ENCODE measurements around the gene ZNF335. TPM values are rescaled to one million over a fixed set of nuclear protein-coding genes. Genes with fewer than 3 reads are reported as not detected.
"Not testable (repeated sequence)": the region's sequence is repeated elsewhere in the genome, so short reads cannot be mapped to it uniquely, and the experiment has no call there.

The ZNF335 gene
- total and polyA plus RNA-seq, 2 donors (not counting 3 experiments of a cell fraction or from before 2014, with no cell fraction given): 17.3 to 22.8 TPM

DNA sequence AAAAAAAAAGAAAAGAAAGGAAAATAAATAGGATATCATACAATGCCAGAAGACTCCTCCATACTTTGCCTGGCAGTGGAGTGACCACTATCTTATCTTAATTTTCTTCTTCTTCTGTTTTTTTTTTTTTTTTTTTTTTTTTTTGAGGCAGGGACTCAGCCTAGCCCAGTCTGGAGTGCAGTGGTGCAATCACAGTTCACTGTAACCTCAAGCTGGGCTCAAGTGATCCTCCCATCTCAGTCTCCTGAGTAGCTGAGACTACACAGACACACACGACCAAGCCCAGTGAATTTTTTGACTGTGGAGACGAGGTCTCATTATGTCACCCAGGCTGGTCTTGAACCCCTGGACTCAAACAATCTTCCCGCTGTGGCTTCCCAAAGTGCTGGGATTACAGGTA is 19.6 kb upstream of the ZNF335 start:
- dilution Hi-C loops (cut with MboI; ENCODE audit: extremely low pct_ligation_motif_present, low sequenced_read_pairs): no loop called here

DNA sequence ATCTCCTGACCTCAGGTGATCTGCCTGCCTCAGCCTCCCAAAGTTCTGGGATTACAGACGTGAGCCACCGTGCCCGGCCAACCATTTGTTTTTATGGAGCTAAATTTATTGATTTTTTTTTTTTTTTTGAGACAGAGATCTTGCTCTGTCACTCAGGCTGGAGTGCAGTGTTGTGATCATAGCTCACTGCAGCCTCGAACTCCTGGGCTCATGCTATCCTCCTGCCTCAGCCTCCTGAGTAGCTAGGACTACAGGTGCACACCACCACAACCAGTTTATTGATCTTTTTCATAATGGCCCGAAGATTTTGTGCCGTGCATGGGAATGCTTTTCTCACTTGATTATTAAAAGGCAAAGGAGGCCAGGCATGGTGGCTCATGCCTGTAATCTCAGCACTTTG is 16.8 kb upstream of the ZNF335 start:
- DNase-seq (ENCODE audit: low read depth, low spot score); H3K27ac ChIP-seq (ENCODE audit: insufficient read depth, low read depth, low read length); FAIRE-seq; H3K4me1 ChIP-seq (ENCODE audit: control insufficient read depth, extremely low read depth, insufficient read depth, low read length); H3K9me3 ChIP-seq (replicated peaks; ENCODE audit: control insufficient read depth, insufficient read depth, low read length); H3K4me3 ChIP-seq (replicated peaks in 1 of 3; ENCODE audit: insufficient read depth in 1 of 3, low read depth in 1 of 3, low read length in 3 of 3); H3K9me1 ChIP-seq (replicated peaks; ENCODE audit: control insufficient read depth, extremely low read depth, insufficient read depth, low read length); H3K79me2 ChIP-seq (ENCODE audit: control insufficient read depth, insufficient read depth, low read length); POLR2A ChIA-PET; H4K20me1 ChIP-seq (replicated peaks; ENCODE audit: control insufficient read depth, extremely low read depth, insufficient read depth, low read length); BruUV-seq (replicated peaks); H3K9ac ChIP-seq (replicated peaks; ENCODE audit: extremely low read depth, insufficient read depth, low read length); H3K4me2 ChIP-seq (ENCODE audit: insufficient read depth, low read length); intact Hi-C loops (cut with micrococcal nuclease); H3K27me3 ChIP-seq (ENCODE audit: control insufficient read depth in 2 of 2, insufficient read depth in 2 of 2, low read length in 2 of 2); H3K36me3 ChIP-seq (ENCODE audit: control insufficient read depth in 2 of 2, extremely low read depth in 1 of 2, insufficient read depth in 2 of 2, low read length in 2 of 2); H2AFZ ChIP-seq (ENCODE audit: low read depth, low read length); dilution Hi-C loops (cut with MboI; ENCODE audit: extremely low pct_ligation_motif_present, low sequenced_read_pairs): not testable (repeated sequence)
- CTCF ChIA-PET: interaction anchor here (0.6 to 5.3 kb wide), 10 partner anchors 11 to 165 kb away, joined by 3 to 55 read pairs (median 8); partner anchors contain the start of gene MMP9

More for the DNA sequence above, 19.6 kb upstream of the ZNF335 start:
- TF ChIP-seq GATA2 (IDR thresholded peaks at IDR 0.05; ENCODE audit: insufficient read depth, insufficient read length, low read depth, low read length) (no peak), POLR2AphosphoS5 (IDR thresholded peaks at IDR 0.05; ENCODE audit: insufficient read depth, low read depth, low read length) (no peak), MAX (IDR thresholded peaks at IDR 0.05; ENCODE audit: insufficient read depth, insufficient read length) (no peak), FOS (IDR thresholded peaks at IDR 0.05; ENCODE audit: borderline replicate concordance, insufficient read depth, low read length) (no peak), POLR2A (IDR thresholded peaks at IDR 0.05; ENCODE audit: low read depth, low read length) (no peak), JUN (IDR thresholded peaks at IDR 0.05; ENCODE audit: borderline replicate concordance, insufficient read depth, insufficient read length, low read depth) (no peak), MYC (IDR thresholded peaks at IDR 0.05; ENCODE audit: low read depth, low read length) (no peak), EZH2 (IDR thresholded peaks at IDR 0.05; ENCODE audit: borderline replicate concordance, low read depth, low read length, severe bottlenecking) (no peak)
- TF ChIP-seq, protein P1, sequence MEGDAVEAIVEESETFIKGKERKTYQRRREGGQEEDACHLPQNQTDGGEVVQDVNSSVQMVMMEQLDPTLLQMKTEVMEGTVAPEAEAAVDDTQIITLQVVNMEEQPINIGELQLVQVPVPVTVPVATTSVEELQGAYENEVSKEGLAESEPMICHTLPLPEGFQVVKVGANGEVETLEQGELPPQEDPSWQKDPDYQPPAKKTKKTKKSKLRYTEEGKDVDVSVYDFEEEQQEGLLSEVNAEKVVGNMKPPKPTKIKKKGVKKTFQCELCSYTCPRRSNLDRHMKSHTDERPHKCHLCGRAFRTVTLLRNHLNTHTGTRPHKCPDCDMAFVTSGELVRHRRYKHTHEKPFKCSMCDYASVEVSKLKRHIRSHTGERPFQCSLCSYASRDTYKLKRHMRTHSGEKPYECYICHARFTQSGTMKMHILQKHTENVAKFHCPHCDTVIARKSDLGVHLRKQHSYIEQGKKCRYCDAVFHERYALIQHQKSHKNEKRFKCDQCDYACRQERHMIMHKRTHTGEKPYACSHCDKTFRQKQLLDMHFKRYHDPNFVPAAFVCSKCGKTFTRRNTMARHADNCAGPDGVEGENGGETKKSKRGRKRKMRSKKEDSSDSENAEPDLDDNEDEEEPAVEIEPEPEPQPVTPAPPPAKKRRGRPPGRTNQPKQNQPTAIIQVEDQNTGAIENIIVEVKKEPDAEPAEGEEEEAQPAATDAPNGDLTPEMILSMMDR (IDR thresholded peaks at IDR 0.05; ENCODE audit: extremely low read depth in 1 of 2, insufficient read depth in 1 of 2, low read depth in 1 of 2, low read length in 2 of 2): no peak
- intact Hi-C loops (cut with micrococcal nuclease): no loop called here
- Histone ChIP-seq H3K27ac (ENCODE audit: insufficient read depth, low read depth, low read length) (no peak overlapping the region), H3K79me2 (ENCODE audit: control insufficient read depth, insufficient read depth, low read length) (no peaks in the 10 kb centered on the region), H2AFZ (ENCODE audit: low read depth, low read length) (no peak overlapping the region), H3K27me3 (ENCODE audit: control insufficient read depth in 2 of 2, insufficient read depth in 2 of 2, low read length in 2 of 2) (peaks cover 2 to 5% of the 10 kb centered on the region in 2 experiments), H3K9me1 (replicated peaks; ENCODE audit: control insufficient read depth, extremely low read depth, insufficient read depth, low read length) (no peaks in the 10 kb centered on the region), H3K4me3 (replicated peaks in 1 of 3; ENCODE audit: insufficient read depth in 1 of 3, low read depth in 1 of 3, low read length in 3 of 3) (no peak overlapping the region), H3K4me2 (ENCODE audit: insufficient read depth, low read length) (no peak overlapping the region), H3K36me3 (ENCODE audit: control insufficient read depth in 2 of 2, extremely low read depth in 1 of 2, insufficient read depth in 2 of 2, low read length in 2 of 2) (no peaks in the 10 kb centered on the region), H3K9ac (replicated peaks; ENCODE audit: extremely low read depth, insufficient read depth, low read length) (no peak overlapping the region), H3K9me3 (replicated peaks; ENCODE audit: control insufficient read depth, insufficient read depth, low read length) (no peaks in the 10 kb centered on the region), H4K20me1 (replicated peaks; ENCODE audit: control insufficient read depth, extremely low read depth, insufficient read depth, low read length) (no peaks in the 10 kb centered on the region), H3K4me1 (ENCODE audit: control insufficient read depth, extremely low read depth, insufficient read depth, low read length) (no peaks in the 10 kb centered on the region)
- CTCF ChIA-PET: no interaction called here
- DNase-seq (ENCODE audit: low read depth, low spot score): no peak
- FAIRE-seq: no peak
- POLR2A ChIA-PET: no interaction called here
- no TSS peak for BruUV-seq (replicated peaks)
